GM12801 (cell line): ENCODE measurements around the gene KRTAP10-8.
"Not testable (repeated sequence)": the region's sequence is repeated elsewhere in the genome, so short reads cannot be mapped to it uniquely, and the experiment has no call there.

Source experiments
- CTCF ChIP-seq: IDR thresholded peaks from one replicate; pipeline ENCODE4 v1.5.1; 2011; ENCODE audit warnings: control low read depth; ENCODE audit not compliant: insufficient read length; ENCODE audit errors: extremely low read depth

KRTAP10-8 gene

GRCh38 chr21:44575307-44576024, 36.4 kb upstream of the KRTAP10-8 start:
- no peak for TF ChIP-seq CTCF

- TF ChIP-seq CTCF, result no peak
Observed at GRCh38 chr21:44576025-44576420, 35.9 kb upstream of the KRTAP10-8 start.

GRCh38 chr21:44578371-44579055, 33.4 kb upstream of the KRTAP10-8 start:
- TF ChIP-seq CTCF, result no peak

- TF ChIP-seq CTCF, result no peak
Observed at GRCh38 chr21:44579056-44579832, 32.6 kb upstream of the KRTAP10-8 start.

GRCh38 chr21:44579833-44580144, 32.1 kb upstream of the KRTAP10-8 start:
- no peak for TF ChIP-seq CTCF

- TF ChIP-seq CTCF, result not testable (repeated sequence)
Observed at GRCh38 chr21:44580231-44580821, 31.6 kb upstream of the KRTAP10-8 start, which contains the start of gene KRTAP10-5. KRTAP10-5 (minus strand) TSS chr21:44580604; CDS start chr21:44580578, 26 bp downstream.

- no peak for TF ChIP-seq CTCF
Observed at GRCh38 chr21:44581158-44581557, 30.7 kb upstream of the KRTAP10-8 start.
